GM12892 (cell line): ENCODE data around the gene ITIH5.
"Not testable (repeated sequence)": the region's sequence is repeated elsewhere in the genome, so short reads cannot be mapped to it uniquely, and the experiment has no call there.

Source experiments
- DNase-seq: peaks from one replicate; pipeline ENCODE4 v3.0.0; 2011; ENCODE audit not compliant: insufficient read length
- FAIRE-seq: peaks from 2 replicates; lab custom pipeline; 2011; peaks lifted over from hg19 to GRCh38; lab: Jason Lieb, UNC
- POLR2A ChIP-seq: IDR thresholded peaks from 2 replicates; pipeline ENCODE4 v1.6.1; 2011; ENCODE audit warnings: low read depth, low read length, control low read depth
- POLR2AphosphoS5 ChIP-seq: IDR thresholded peaks from 2 replicates; pipeline ENCODE4 v1.6.1; 2011; ENCODE audit warnings: low read depth, low read length, control low read depth
- TAF1 ChIP-seq: IDR thresholded peaks from 2 replicates; pipeline ENCODE4 v1.6.1; 2011; ENCODE audit warnings: low read depth, mild to moderate bottlenecking, control low read depth, low read length, borderline replicate concordance

The ITIH5 gene

GRCh38 chr10:7679256-7679655, 12.5 kb upstream of the ITIH5 start:
- DNase-seq, result no peak
- no peak for FAIRE-seq
- no peak for TF ChIP-seq POLR2AphosphoS5
- TF ChIP-seq POLR2A, result no peak
- no peak for TF ChIP-seq TAF1

- no peak for TF ChIP-seq TAF1
- no peak for TF ChIP-seq POLR2A
- no peak for TF ChIP-seq POLR2AphosphoS5
- DNase-seq (no peak), FAIRE-seq (no peak)
Measured at GRCh38 chr10:7672341-7673134, 5.8 kb upstream of the ITIH5 start.

GRCh38 chr10:7670157-7670556, 3.4 kb upstream of the ITIH5 start:
- FAIRE-seq (no peak), DNase-seq (no peak)
- TF ChIP-seq POLR2AphosphoS5, result no peak
- no peak for TF ChIP-seq POLR2A
- no peak for TF ChIP-seq TAF1

GRCh38 chr10:7667262-7668141, 736 bp upstream of the ITIH5 start:
- DNase-seq (no peak), FAIRE-seq (no peak)
- TF ChIP-seq TAF1 (no peak), POLR2A (no peak), POLR2AphosphoS5 (no peak)

- FAIRE-seq (no peak), DNase-seq (no peak)
- no peak for TF ChIP-seq POLR2A
- TF ChIP-seq TAF1, result no peak
- no peak for TF ChIP-seq POLR2AphosphoS5
Measured at GRCh38 chr10:7665767-7666166, 999 bp downstream of the ITIH5 start.

GRCh38 chr10:7664707-7665106, 2.1 kb downstream of the ITIH5 start:
- FAIRE-seq, result no peak
- TF ChIP-seq POLR2AphosphoS5, result no peak
- TF ChIP-seq POLR2A, result no peak
- no peak for TF ChIP-seq TAF1
- DNase-seq, result no peak

GRCh38 chr10:7662522-7662921, 4.2 kb downstream of the ITIH5 start:
- TF ChIP-seq TAF1 (no peak), POLR2A (no peak), POLR2AphosphoS5 (no peak)
- no peak for FAIRE-seq
- DNase-seq, result no peak

- TF ChIP-seq POLR2AphosphoS5 (no peak), POLR2A (no peak), TAF1 (no peak)
- FAIRE-seq (no peak), DNase-seq (no peak)
Measured at GRCh38 chr10:7659560-7659959, 7.2 kb downstream of the ITIH5 start.

GRCh38 chr10:7657552-7657951, 9.2 kb downstream of the ITIH5 start:
- TF ChIP-seq TAF1 (no peak), POLR2A (no peak), POLR2AphosphoS5 (no peak)
- FAIRE-seq, result no peak
- DNase-seq, result no peak

GRCh38 chr10:7657079-7657478, 9.7 kb downstream of the ITIH5 start:
- not testable (repeated sequence) for FAIRE-seq, DNase-seq

- FAIRE-seq (no peak), DNase-seq (no peak)
- TF ChIP-seq POLR2AphosphoS5 (no peak), POLR2A (no peak), TAF1 (no peak)
Measured at GRCh38 chr10:7651853-7652470, 14.8 kb downstream of the ITIH5 start.
